Heart right ventricle (tissue), 16 donors: ENCODE data around the gene TOX2. TPM values are rescaled to one million over a fixed set of nuclear protein-coding genes. Genes with fewer than 3 reads are reported as not detected.

ENCODE experiments used
- ATAC-seq, 8 donors: fragments of 200-7000 bp; cut with Tn5 transposase; one replicate each; pipeline ENCODE4 v1.9.1; 2020; ENCODE audit warnings: mild to moderate bottlenecking in 8 of 8, moderate library complexity in 8 of 8, moderate number of reproducible peaks in 1 of 8
- DNase-seq, 2 donors: peaks; one replicate each; pipeline ENCODE4 v3.0.0-alpha.2; 2020
- H3K27ac ChIP-seq, 10 donors: fragments of 200-600 bp; sonication (generic) in 2 of 10; one replicate each; pipeline versions ENCODE4 v1.5.0 to v1.8.0; 2020 to 2022; ENCODE audit warnings: mild to moderate bottlenecking in 3 of 10
- H3K27me3 ChIP-seq, 7 donors: fragments of 200-600 bp; one replicate each; pipeline ENCODE4 v1.8.0; 2021 to 2022; ENCODE audit warnings: mild to moderate bottlenecking in 2 of 7
- H3K36me3 ChIP-seq, 9 donors: fragments of 200-600 bp; sonication (generic) in 1 of 9; one replicate each; pipeline versions ENCODE4 v1.5.0 to v1.8.0; 2020 to 2022; ENCODE audit warnings: mild to moderate bottlenecking in 2 of 9
- H3K4me1 ChIP-seq, 9 donors: fragments of 200-600 bp; sonication (generic) in 1 of 9; one replicate each; pipeline versions ENCODE4 v1.5.0 to v1.8.0; 2020 to 2022; ENCODE audit warnings: mild to moderate bottlenecking in 4 of 9
- H3K4me3 ChIP-seq, 10 donors: fragments of 200-600 bp; sonication (generic) in 2 of 10; one replicate each; pipeline versions ENCODE4 v1.5.0 to v1.8.0; 2020 to 2022; ENCODE audit warnings: mild to moderate bottlenecking in 7 of 10, moderate library complexity in 2 of 10
- H3K9me3 ChIP-seq, 11 donors: fragments of 200-600 bp in 10 of 11; sonication (generic) in 2 of 11; one replicate each; pipeline versions ENCODE4 v1.5.0 to v1.8.0; 2013 to 2022; ENCODE audit warnings: mild to moderate bottlenecking in 2 of 11, control low read depth in 1 of 11, moderate library complexity in 1 of 11
- WGBS, 2 donors: extraction: QIAGEN DNeasy Blood & Tissue Kit; methylation state at CpG; one replicate each; pipeline ENCODE4 v1.1.7; 2013; ENCODE audit warnings: inconsistent platforms in 1 of 2; 5-methylcytosine and 5-hydroxymethylcytosine counted together
- intact Hi-C, 10 donors: fragments of 100-400 bp; cut with DNase I; formaldehyde crosslinking; loops; one replicate each; pipeline versions ENCODE4 v1.11.1 to v1.14.2; 2022
- polyA plus RNA-seq, 2 donors: library from polyadenylated mRNA; stranded (reverse); fragments of 200-250 nt; gene quantifications; one replicate each; pipeline ENCODE4 v1.2.3, GENCODE V29; 2013
- total RNA-seq, 10 donors: library from RNA; stranded (reverse); fragmentation: NEBNext Ultra II Directional in 3 of 10; extraction: Animal tissue kit (Norgen Biotek cat#: 25700) in 3 of 10; gene quantifications; one replicate each; pipeline versions ENCODE4 v1.2.1 to v1.2.4, GENCODE V29; 2021 to 2023
- TF ChIP-seq, protein P1 (sequence below), 9 donors: fragments of 200-600 bp; sonication (generic) in 2 of 9; IDR thresholded peaks; one replicate each; pipeline versions ENCODE4 v1.5.0 to v1.8.0; 2021 to 2022; ENCODE audit warnings: antibody characterized with exemption in 9 of 9, mild to moderate bottlenecking in 5 of 9, moderate library complexity in 1 of 9
- donor health status: Arrhythmogenic right ventricular cardiomyopathy.
- donor health status: ischemic (EF 13 %, LVEDD 7.1; RV severe dilation, severe dysfunction).
- donor health status: healthy with polysubstance abuse.
- donor health status: DM: no; HTN: yes; CAD: no.
- donor health status: DM: no; HTN: no; CAD: no.
- donor health status: ischemic (EF 25% LVEDD 6.9; RV normal size, moderate dysfunction).
- donor health status: ischemic (EF 25% LVEDD 5.7; RV mildly dilated, moderate dysfunction).
- donor health status: healthy.
- donor health status: DM: yes; HTN: yes; CAD: no.
- donor health status: Ischemic cardiomyopathy.
- donor health status: ischemic (EF 35%, LVEDD 5.7; RV mildly dilated, moderate dysfunction).
- donor health status: nonischemic (EF 11% LVEDD 7.7; RV severe dilation, severe dysfunction).
- donor health status: DM: yes; HTN: yes; CAD: no.
- donor health status: PGD.
- donor health status: ischemic (EF 29% LVEDD 5.4; RV normal size, mild dysfunction).
- donor health status: nonischemic (EF 23%, LVEDD 6.1; RV moderate dilation, normal function).

The TOX2 gene
- total and polyA plus RNA-seq, 12 donors: 0.25 to 2.0 (median 1.1) TPM

GRCh38 chr20:44075191-44075949, 160.7 kb downstream of the TOX2 start:
- DNase-seq: no peak
- intact Hi-C loops: loop anchor here in 3 of 10 donors (5.0 to 10.0 kb wide), 3 partner anchors 231 to 621 kb away; partner anchors contain the start of gene SRSF6 (in 1 of the 3)
- TF ChIP-seq, protein P1, sequence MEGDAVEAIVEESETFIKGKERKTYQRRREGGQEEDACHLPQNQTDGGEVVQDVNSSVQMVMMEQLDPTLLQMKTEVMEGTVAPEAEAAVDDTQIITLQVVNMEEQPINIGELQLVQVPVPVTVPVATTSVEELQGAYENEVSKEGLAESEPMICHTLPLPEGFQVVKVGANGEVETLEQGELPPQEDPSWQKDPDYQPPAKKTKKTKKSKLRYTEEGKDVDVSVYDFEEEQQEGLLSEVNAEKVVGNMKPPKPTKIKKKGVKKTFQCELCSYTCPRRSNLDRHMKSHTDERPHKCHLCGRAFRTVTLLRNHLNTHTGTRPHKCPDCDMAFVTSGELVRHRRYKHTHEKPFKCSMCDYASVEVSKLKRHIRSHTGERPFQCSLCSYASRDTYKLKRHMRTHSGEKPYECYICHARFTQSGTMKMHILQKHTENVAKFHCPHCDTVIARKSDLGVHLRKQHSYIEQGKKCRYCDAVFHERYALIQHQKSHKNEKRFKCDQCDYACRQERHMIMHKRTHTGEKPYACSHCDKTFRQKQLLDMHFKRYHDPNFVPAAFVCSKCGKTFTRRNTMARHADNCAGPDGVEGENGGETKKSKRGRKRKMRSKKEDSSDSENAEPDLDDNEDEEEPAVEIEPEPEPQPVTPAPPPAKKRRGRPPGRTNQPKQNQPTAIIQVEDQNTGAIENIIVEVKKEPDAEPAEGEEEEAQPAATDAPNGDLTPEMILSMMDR (IDR thresholded peaks at IDR 0.05): no peak
- Histone ChIP-seq H3K9me3 (no peaks in the 10 kb centered on the region), H3K27ac (peak overlapping the region in 7 of 10 donors; percentile 28 to 68 (median 58)), H3K36me3 (no peaks in the 10 kb centered on the region), H3K27me3 (no peaks in the 10 kb centered on the region), H3K4me3 (no peak overlapping the region), H3K4me1 (peaks cover 0 to 43% (median 6%) of the 10 kb centered on the region in 9 donors)
- 86 to 90% methylated on average over 23 of the region's 23 CpGs for WGBS, 2 donors
- ATAC-seq: no peak

GRCh38 chr20:44075950-44076232, 161.2 kb downstream of the TOX2 start:
- intact Hi-C loops: loop anchor here in 3 of 10 donors (5.0 to 10.0 kb wide), 3 partner anchors 231 to 621 kb away; partner anchors contain the start of gene SRSF6 (in 1 of the 3)
- Histone ChIP-seq H3K27ac (no peak overlapping the region), H3K9me3 (no peaks in the 10 kb centered on the region), H3K4me3 (no peak overlapping the region), H3K27me3 (no peaks in the 10 kb centered on the region), H3K4me1 (peaks cover 0 to 43% (median 8%) of the 10 kb centered on the region in 9 donors), H3K36me3 (no peaks in the 10 kb centered on the region)
- TF ChIP-seq, protein P1 (IDR thresholded peaks at IDR 0.05): no peak
- ATAC-seq (no peak), DNase-seq (no peak)
- WGBS, 2 donors: 91 to 98% methylated on average over 5 of the region's 5 CpGs

DNA sequence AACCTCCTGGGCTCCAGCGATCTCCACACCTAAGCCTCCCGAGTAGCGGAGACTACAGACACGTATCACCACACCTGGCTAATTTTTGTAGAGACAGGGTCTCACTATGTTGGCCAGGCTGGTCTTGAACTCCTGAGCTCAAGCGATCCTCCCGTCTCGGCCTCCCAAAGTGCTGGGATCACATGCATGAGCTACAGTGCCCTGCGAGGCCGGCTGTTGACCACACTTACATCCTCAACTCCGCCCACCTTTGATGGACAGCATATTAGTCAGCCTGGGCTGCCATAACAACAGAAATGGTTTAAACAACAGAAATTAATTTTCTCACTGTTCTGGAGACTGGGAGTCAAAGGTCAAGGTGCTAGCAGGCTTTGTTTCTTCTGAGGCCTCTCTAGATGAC, 164.6 kb downstream of the TOX2 start:
- intact Hi-C loops: loop anchor here in 4 of 10 donors (2.0 to 10.0 kb wide), 4 partner anchors 234 to 624 kb away; partner anchors contain the start of gene SRSF6 (in 1 of the 4)
- no peaks in the 10 kb centered on the region for H3K9me3 ChIP-seq
- DNase-seq (no peak), ATAC-seq (no peak)
- TF ChIP-seq, protein P1 (IDR thresholded peaks at IDR 0.05): no peak
- no peaks in the 10 kb centered on the region for H3K36me3 ChIP-seq
- no peaks in the 10 kb centered on the region for H3K27me3 ChIP-seq
- 91 to 95% methylated on average over 10 of the region's 10 CpGs for WGBS, 2 donors
- no peak overlapping the region for H3K27ac ChIP-seq
- no peak overlapping the region for H3K4me3 ChIP-seq
- H3K4me1 ChIP-seq: peaks cover 0 to 22% (median 5%) of the 10 kb centered on the region in 9 donors

GRCh38 chr20:44080064-44080463, 165.4 kb downstream of the TOX2 start:
- DNase-seq: no peak
- H3K4me3 ChIP-seq: no peak overlapping the region
- TF ChIP-seq, protein P1 (IDR thresholded peaks at IDR 0.05): no peak
- H3K4me1 ChIP-seq: peaks cover 0 to 17% (median 4%) of the 10 kb centered on the region in 9 donors
- intact Hi-C loops: loop anchor here (1.0 to 10.0 kb wide), 15 partner anchors 24 to 635 kb away; partner anchors contain the start of gene SRSF6 (in 1 of the 10)
- 54 to 59% methylated on average over 10 of the region's 10 CpGs for WGBS, 2 donors
- H3K36me3 ChIP-seq: no peaks in the 10 kb centered on the region
- no peaks in the 10 kb centered on the region for H3K27me3 ChIP-seq
- H3K27ac ChIP-seq: no peak overlapping the region
- ATAC-seq: peak in 1 of 8 donors; percentile 39
- H3K9me3 ChIP-seq: no peaks in the 10 kb centered on the region
